HK-2 (cell line): ENCODE results near the gene NKX1-1.

Source experiments
- DNase-seq: peaks from one replicate; pipeline ENCODE4 v3.0.0-alpha.2; 2018; ENCODE audit not compliant: unreplicated experiment

The NKX1-1 gene

GRCh38 chr4:1385373-1386340 lies 20.6 kb downstream of the NKX1-1 start:
- DNase-seq: no peak

- DNase-seq: no peak
Observed at GRCh38 chr4:1384675-1385372, 21.4 kb downstream of the NKX1-1 start.

- DNase-seq: no peak
Observed at GRCh38 chr4:1383728-1384591, 22.3 kb downstream of the NKX1-1 start.

GRCh38 chr4:1382776-1383727 lies 23.2 kb downstream of the NKX1-1 start:
- no peak for DNase-seq

GRCh38 chr4:1381944-1382541 lies 24.2 kb downstream of the NKX1-1 start:
- DNase-seq: no peak

- DNase-seq: no peak
Observed at GRCh38 chr4:1381181-1381621, 25.0 kb downstream of the NKX1-1 start.

- DNase-seq: no peak
Observed at GRCh38 chr4:1380368-1381151, 25.7 kb downstream of the NKX1-1 start.

- no peak for DNase-seq
Observed at GRCh38 chr4:1379801-1380331, 26.4 kb downstream of the NKX1-1 start.

GRCh38 chr4:1379351-1379781 lies 26.9 kb downstream of the NKX1-1 start:
- DNase-seq: no peak

GRCh38 chr4:1378559-1379231 lies 27.5 kb downstream of the NKX1-1 start:
- DNase-seq: no peak

GRCh38 chr4:1377606-1378261 lies 28.5 kb downstream of the NKX1-1 start:
- no peak for DNase-seq

GRCh38 chr4:1376841-1377605 lies 29.2 kb downstream of the NKX1-1 start:
- DNase-seq: no peak

GRCh38 chr4:1376391-1376840 lies 29.8 kb downstream of the NKX1-1 start:
- no peak for DNase-seq

- no peak for DNase-seq
Observed at GRCh38 chr4:1375761-1376322, 30.4 kb downstream of the NKX1-1 start.

- DNase-seq: no peak
Observed at GRCh38 chr4:1375051-1375721, 31.1 kb downstream of the NKX1-1 start.

GRCh38 chr4:1374706-1375045 lies 31.6 kb downstream of the NKX1-1 start:
- DNase-seq: no peak
